H1 (cell line): Measurements from ENCODE around the gene OSTC. TPM values are rescaled to one million over a fixed set of nuclear protein-coding genes. Genes with fewer than 3 reads are reported as not detected.

ENCODE experiments used
- BCL11A ChIP-seq, 2 experiments: IDR thresholded peaks; one replicate each; pipeline ENCODE4 v1.6.1; 2011; ENCODE audit warnings: low read depth in 2 of 2, low read length in 2 of 2, mild to moderate bottlenecking in 2 of 2
- EGR1 ChIP-seq: IDR thresholded peaks from 2 replicates; pipeline ENCODE4 v1.6.1; 2011; ENCODE audit warnings: low read depth, low read length, borderline replicate concordance
- GABPA ChIP-seq: IDR thresholded peaks from 2 replicates; pipeline ENCODE4 v1.6.1; 2011; ENCODE audit warnings: mild to moderate bottlenecking, low read length, moderate library complexity, borderline replicate concordance; ENCODE audit not compliant: insufficient read depth
- GTF2F1 ChIP-seq: IDR thresholded peaks from 2 replicates; pipeline ENCODE4 v1.6.1; 2012; ENCODE audit warnings: low read depth, low read length, improper control_type of control experiment, borderline replicate concordance
- SIN3A ChIP-seq, 2 experiments: IDR thresholded peaks in 1 of 2; conservative IDR thresholded peaks in 1 of 2; 2 replicates each; pipeline ENCODE4 v1.6.1; 2011 to 2012; ENCODE audit warnings: low read length in 2 of 2, improper control_type of control experiment in 1 of 2, low read depth in 1 of 2, mild to moderate bottlenecking in 1 of 2
- polyA plus RNA-seq, 7 experiments: library from polyadenylated mRNA; depleted of rRNA in 3 of 7; stranded (reverse) in 5 of 7; unstranded in 2 of 7; fragments of >200 nt in 5 of 7; fragments of 200-250 nt in 2 of 7; gene quantifications; 1 replicate in 5 of 7; 2 replicates in 1 of 7; 4 replicates in 1 of 7; pipeline versions ENCODE4 v1.2.1 to v1.2.3, GENCODE V29; 2011 to 2013; ENCODE audit warnings: missing spikeins in 2 of 7, mixed read lengths in 2 of 7
- total RNA-seq: library from RNA; stranded (reverse); fragmentation: NEBNext Ultra II Directional; extraction: Animal tissue kit (Norgen Biotek cat#: 25700); gene quantifications from 2 replicates; pipeline ENCODE4 v1.2.1, GENCODE V29; 2021

Gene OSTC
- total and polyA plus RNA-seq, 2 of the 8 experiments (the other 6 are each of a cell fraction or from before 2014, with no cell fraction given): 165 to 176 TPM

DNA sequence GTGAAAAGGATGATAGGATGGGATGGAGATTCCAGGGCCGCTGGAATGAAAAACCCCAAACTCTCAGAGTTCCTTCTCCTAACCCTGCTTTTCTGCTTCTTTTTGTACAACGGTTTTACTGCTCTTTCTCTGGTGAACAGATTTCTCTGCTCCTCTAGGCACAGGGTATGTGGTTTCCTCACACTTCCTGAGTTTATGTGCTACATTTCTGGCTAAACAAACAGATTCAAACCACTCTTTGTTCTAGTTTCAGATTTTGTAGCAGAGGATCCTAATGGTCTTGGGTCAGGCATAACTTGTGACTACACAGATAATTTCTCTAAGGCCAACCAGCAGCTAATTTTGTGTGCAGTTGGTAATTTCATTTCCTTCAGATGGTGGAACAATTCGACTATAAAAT lies 52.6 kb downstream of the OSTC start (continued):
- no peak for TF ChIP-seq GABPA
- TF ChIP-seq GTF2F1: no peak
- no peak for TF ChIP-seq EGR1
- TF ChIP-seq BCL11A (IDR thresholded peaks at IDR 0.05; ENCODE audit: low read depth in 2 of 2, low read length in 2 of 2): no peak
- TF ChIP-seq SIN3A (conservative IDR thresholded peaks at IDR 0.05 in 1 of 2, IDR thresholded peaks at IDR 0.05 in 1 of 2; ENCODE audit: low read depth in 1 of 2, low read length in 2 of 2): no peak
